HCT116 (cell line): ENCODE data around the gene RASGEF1B. TPM values are rescaled to one million over a fixed set of nuclear protein-coding genes. Genes with fewer than 3 reads are reported as not detected.

Experiments
- ATAC-seq: fragments of 200-7000 bp; cut with Tn5 transposase; 2 replicates; pipeline ENCODE4 v1.9.1; 2020; ENCODE audit warnings: mild to moderate bottlenecking, moderate library complexity
- BruUV-seq: library from RNA; stranded (reverse); fragments of 400-500 nt; replicated peaks from 2 replicates; lab custom pipeline; 2021; lab: Mats Ljungman, UMichigan
- CTCF ChIA-PET: fragments of 300-600 bp; sonication (Branson Sonifier 250); formaldehyde crosslinking; loops from one replicate; lab custom pipeline; 2021; ENCODE audit warnings: antibody characterized with exemption; lab: Charles Lee
- POLR2A ChIA-PET: fragments of 300-600, 350-600 bp; sonication (Branson Sonifier 250); formaldehyde crosslinking; loops from one replicate; lab custom pipeline; 2021; ENCODE audit warnings: antibody characterized with exemption; lab: Charles Lee
- RAD21 ChIA-PET, 2 experiments: fragments of 300-600 bp; sonication (Branson Sonifier 250); formaldehyde crosslinking; loops; one replicate each; lab custom pipeline; 2023; ENCODE audit warnings: low total read pairs in 2 of 2; ENCODE audit not compliant: uncharacterized antibody in 2 of 2, unreplicated experiment in 2 of 2, low non-redundant PET in 1 of 2; lab: Charles Lee
- DNase-seq: peaks from one replicate; pipeline ENCODE4 v3.0.0-alpha.2; 2010; ENCODE audit warnings: low read depth, low spot score
- H2AFZ ChIP-seq: fragments of 200-600 bp; shearing (Covaris generic), sonication (generic); 2 replicates; pipeline ENCODE4 v1.6.1; 2017; ENCODE audit warnings: low read depth, mixed run types, mixed read lengths, antibody characterized with exemption, low read length; ENCODE audit not compliant: poor library complexity, severe bottlenecking
- H3K27ac ChIP-seq: 2 replicates; pipeline ENCODE4 v1.5.1; 2012; ENCODE audit warnings: low read depth, low read length
- H3K27me3 ChIP-seq: fragments of 200-600 bp; sonication (generic); 2 replicates; pipeline ENCODE4 v1.6.1; 2016; ENCODE audit warnings: mixed run types, low read length, mixed read lengths; ENCODE audit not compliant: insufficient read depth
- H3K36me3 ChIP-seq, 2 experiments: fragments of 200-500 bp in 1 of 2; fragments of 200-600 bp in 1 of 2; sonication (Bioruptor generic) in 1 of 2; sonication (generic) in 1 of 2; 2 replicates each; pipeline versions ENCODE4 v1.5.1 to v1.6.1; 2014 to 2016; ENCODE audit warnings: low read length in 2 of 2, inconsistent platforms in 1 of 2, mixed read lengths in 1 of 2, mixed run types in 1 of 2; ENCODE audit not compliant: insufficient read depth in 2 of 2, control insufficient read depth in 1 of 2
- H3K4me1 ChIP-seq, 2 experiments: fragments of 200-600 bp in 1 of 2; sonication (generic) in 1 of 2; 2 replicates each; pipeline versions ENCODE4 v1.5.1 to v1.6.1; 2012 to 2017; ENCODE audit warnings: low read length in 2 of 2, inconsistent platforms in 1 of 2, mild to moderate bottlenecking in 1 of 2, mixed read lengths in 1 of 2, mixed run types in 1 of 2, moderate library complexity in 1 of 2; ENCODE audit not compliant: insufficient read depth in 2 of 2, control insufficient read depth in 1 of 2
- H3K4me2 ChIP-seq: fragments of 200-600 bp; sonication (generic); 2 replicates; pipeline ENCODE4 v1.6.1; 2017; ENCODE audit warnings: mixed run types, low read length, mixed read lengths
- H3K4me3 ChIP-seq, 2 experiments: fragments of 200-600 bp in 1 of 2; sonication (generic) in 1 of 2; replicated peaks in 1 of 2; 2 replicates each; pipeline ENCODE4 v1.5.1; 2011 to 2016; ENCODE audit warnings: low read length in 2 of 2, control low read depth in 1 of 2, low read depth in 1 of 2, mild to moderate bottlenecking in 1 of 2, mixed read lengths in 1 of 2, mixed run types in 1 of 2
- H3K79me2 ChIP-seq: fragments of 200-600 bp; sonication (generic); 2 replicates; pipeline ENCODE4 v1.6.1; 2017; ENCODE audit warnings: mild to moderate bottlenecking, mixed run types, low read length, moderate library complexity, mixed read lengths; ENCODE audit not compliant: insufficient read depth
- H3K9ac ChIP-seq: fragments of 200-600 bp; sonication (generic); 2 replicates; pipeline ENCODE4 v1.6.1; 2016; ENCODE audit warnings: low read length, mixed read lengths
- H3K9me2 ChIP-seq: fragments of 200-600 bp; sonication (generic), shearing (Covaris generic); 2 replicates; pipeline ENCODE4 v1.6.1; 2017; ENCODE audit warnings: mixed run types, mild to moderate bottlenecking, moderate library complexity; ENCODE audit not compliant: insufficient read depth
- H3K9me3 ChIP-seq, 2 experiments: fragments of 200-500 bp in 1 of 2; fragments of 200-600 bp in 1 of 2; sonication (Bioruptor generic) in 1 of 2; sonication (generic) in 1 of 2; 2 replicates each; pipeline ENCODE4 v1.6.1; 2014 to 2017; ENCODE audit warnings: low read length in 2 of 2, mixed read lengths in 2 of 2, inconsistent platforms in 1 of 2, low read depth in 1 of 2, mild to moderate bottlenecking in 1 of 2, mixed run types in 1 of 2, moderate library complexity in 1 of 2; ENCODE audit not compliant: control insufficient read depth in 1 of 2, insufficient read depth in 1 of 2
- H4K20me1 ChIP-seq: fragments of 200-600 bp; sonication (generic), shearing (Covaris generic); 2 replicates; pipeline ENCODE4 v1.6.1; 2017; ENCODE audit warnings: mixed run types, mild to moderate bottlenecking, moderate library complexity; ENCODE audit not compliant: insufficient read depth
- EZH2 ChIP-seq: fragments of 200-600 bp; sonication (generic); IDR thresholded peaks from 2 replicates; pipeline ENCODE4 v1.6.1; 2017; ENCODE audit warnings: antibody characterized with exemption, mixed run types
- EZH2phosphoT487 ChIP-seq: fragments of 200-600 bp; IDR thresholded peaks from 2 replicates; pipeline ENCODE4 v1.6.1; 2018; ENCODE audit warnings: antibody characterized with exemption, borderline replicate concordance
- POLR2AphosphoS5 ChIP-seq: IDR thresholded peaks from 2 replicates; pipeline ENCODE4 v1.6.1; 2011; ENCODE audit warnings: mild to moderate bottlenecking, low read depth, low read length, moderate library complexity
- SIN3A ChIP-seq: IDR thresholded peaks from 2 replicates; pipeline ENCODE4 v1.6.1; 2012; ENCODE audit warnings: low read depth
- SRF ChIP-seq: IDR thresholded peaks from 2 replicates; pipeline ENCODE4 v1.6.1; 2012; ENCODE audit warnings: low read depth
- TCF7L2 ChIP-seq: IDR thresholded peaks from 2 replicates; pipeline ENCODE4 v1.7.0; 2011; ENCODE audit warnings: borderline replicate concordance, inconsistent platforms; ENCODE audit not compliant: insufficient read depth, insufficient read length; ENCODE audit errors: extremely low read depth
- ZNF274 ChIP-seq: fragments of 200-500 bp; sonication (Bioruptor generic); IDR thresholded peaks from 2 replicates; pipeline ENCODE4 v1.6.1; 2014; ENCODE audit warnings: mild to moderate bottlenecking, low read depth, low read length, inconsistent platforms
- intact Hi-C: fragments of 100-400 bp; cut with micrococcal nuclease; formaldehyde crosslinking; loops from 2 replicates; pipeline ENCODE4 v1.10.0; 2022
- total RNA-seq: library from RNA; stranded (reverse); gene quantifications from one replicate; pipeline ENCODE4 v1.2.1, GENCODE V29; 2021; ENCODE audit not compliant: unreplicated experiment
- TF ChIP-seq, protein P1 (sequence below): IDR thresholded peaks from 2 replicates; pipeline ENCODE4 v1.6.1; 2011; ENCODE audit warnings: mild to moderate bottlenecking, low read length, moderate library complexity; ENCODE audit not compliant: insufficient replicate concordance; ENCODE audit errors: extremely low read depth
- TF ChIP-seq, protein P2 (sequence below): IDR thresholded peaks from 2 replicates; pipeline ENCODE4 v1.6.1; 2012

The RASGEF1B gene
- total RNA-seq, 1 experiment from 2014 or later: 0.25 TPM

DNA sequence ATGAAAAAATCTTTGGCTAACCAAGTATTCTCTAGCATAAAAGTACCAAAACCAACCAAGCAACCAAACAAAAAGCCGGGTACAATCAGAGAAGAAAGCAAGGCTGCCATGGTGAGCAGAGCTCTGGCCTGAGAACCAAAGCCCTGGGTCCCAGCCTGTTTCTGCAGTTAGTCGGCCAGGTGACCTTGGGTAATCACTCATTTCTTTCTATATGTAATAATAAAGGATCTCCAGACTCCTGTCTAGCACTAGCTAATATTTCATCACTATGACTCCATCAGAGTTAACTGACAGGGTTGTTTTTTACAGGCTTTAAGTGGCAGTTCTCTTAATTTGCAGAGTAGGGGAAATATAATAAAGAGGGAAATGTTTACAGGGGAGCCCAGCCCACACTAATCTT lies 34.0 kb upstream of the RASGEF1B start:
- H3K36me3 ChIP-seq: no peaks in the 10 kb centered on the region
- H2AFZ ChIP-seq: no peak overlapping the region
- no peak overlapping the region for H3K4me2 ChIP-seq
- DNase-seq (no peak), ATAC-seq (no peak)
- BruUV-seq: no TSS peak
- no peaks in the 10 kb centered on the region for H4K20me1 ChIP-seq
- no peak for TF ChIP-seq SIN3A
- H3K27ac ChIP-seq: no peak overlapping the region
- H3K4me3 ChIP-seq: no peak overlapping the region
- no peaks in the 10 kb centered on the region for H3K9me3 ChIP-seq
- ChIA-PET RAD21 (no interaction called here), CTCF (no interaction called here), POLR2A (no interaction called here)
- H3K27me3 ChIP-seq: peaks cover 31% of the 10 kb centered on the region; the same call in 1 of the 2 replicates
- no peaks in the 10 kb centered on the region for H3K4me1 ChIP-seq
- H3K9ac ChIP-seq: no peak overlapping the region
- intact Hi-C loops: no loop called here
- no peaks in the 10 kb centered on the region for H3K9me2 ChIP-seq
- H3K79me2 ChIP-seq: no peaks in the 10 kb centered on the region

GRCh38 chr4:81505004-81505598 lies 33.4 kb upstream of the RASGEF1B start:
- RAD21 ChIA-PET: no interaction called here
- no peak for DNase-seq
- H3K27ac ChIP-seq: no peak overlapping the region
- no peak for TF ChIP-seq TCF7L2
- TF ChIP-seq, protein P1, sequence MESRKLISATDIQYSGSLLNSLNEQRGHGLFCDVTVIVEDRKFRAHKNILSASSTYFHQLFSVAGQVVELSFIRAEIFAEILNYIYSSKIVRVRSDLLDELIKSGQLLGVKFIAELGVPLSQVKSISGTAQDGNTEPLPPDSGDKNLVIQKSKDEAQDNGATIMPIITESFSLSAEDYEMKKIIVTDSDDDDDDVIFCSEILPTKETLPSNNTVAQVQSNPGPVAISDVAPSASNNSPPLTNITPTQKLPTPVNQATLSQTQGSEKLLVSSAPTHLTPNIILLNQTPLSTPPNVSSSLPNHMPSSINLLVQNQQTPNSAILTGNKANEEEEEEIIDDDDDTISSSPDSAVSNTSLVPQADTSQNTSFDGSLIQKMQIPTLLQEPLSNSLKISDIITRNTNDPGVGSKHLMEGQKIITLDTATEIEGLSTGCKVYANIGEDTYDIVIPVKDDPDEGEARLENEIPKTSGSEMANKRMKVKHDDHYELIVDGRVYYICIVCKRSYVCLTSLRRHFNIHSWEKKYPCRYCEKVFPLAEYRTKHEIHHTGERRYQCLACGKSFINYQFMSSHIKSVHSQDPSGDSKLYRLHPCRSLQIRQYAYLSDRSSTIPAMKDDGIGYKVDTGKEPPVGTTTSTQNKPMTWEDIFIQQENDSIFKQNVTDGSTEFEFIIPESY: no peak
- no peak for TF ChIP-seq ZNF274
- no peak for TF ChIP-seq POLR2AphosphoS5
- no peak for TF ChIP-seq EZH2
- TF ChIP-seq, protein P2, sequence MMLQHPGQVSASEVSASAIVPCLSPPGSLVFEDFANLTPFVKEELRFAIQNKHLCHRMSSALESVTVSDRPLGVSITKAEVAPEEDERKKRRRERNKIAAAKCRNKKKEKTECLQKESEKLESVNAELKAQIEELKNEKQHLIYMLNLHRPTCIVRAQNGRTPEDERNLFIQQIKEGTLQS: no peak
- no peak for TF ChIP-seq SRF
- no peak for TF ChIP-seq EZH2phosphoT487
- TF ChIP-seq, all 23 proteins: peak for 0
- Histone ChIP-seq H3K4me1 (no peaks in the 10 kb centered on the region), H3K4me2 (no peak overlapping the region), H3K4me3 (no peak overlapping the region), H3K9me3 (no peaks in the 10 kb centered on the region), H4K20me1 (no peaks in the 10 kb centered on the region), H2AFZ (no peak overlapping the region), H3K79me2 (no peaks in the 10 kb centered on the region), H3K27me3 (peaks cover 34% of the 10 kb centered on the region; the same call in 1 of the 2 replicates), H3K36me3 (no peaks in the 10 kb centered on the region), H3K9me2 (no peaks in the 10 kb centered on the region), H3K9ac (no peak overlapping the region)
- no peak for ATAC-seq
- POLR2A ChIA-PET: no interaction called here
- CTCF ChIA-PET: no interaction called here
- intact Hi-C loops: no loop called here
- BruUV-seq: no TSS peak
